Endothelial cell of hepatic sinusoid (primary cell): ENCODE measurements around the gene PLCB1.
"Not testable (repeated sequence)": the region's sequence is repeated elsewhere in the genome, so short reads cannot be mapped to it uniquely, and the experiment has no call there.

ENCODE experiments used
- in situ Hi-C: cut with HindIII; loops from 2 replicates; pipeline ENCODE4 v1.10.0; 2017; ENCODE audit warnings: low sequenced_read_pairs

Gene PLCB1

GRCh38 chr20:8568075-8568474, 436.0 kb downstream of the PLCB1 start:
- in situ Hi-C loops, result no loop called here

GRCh38 chr20:8569766-8570165, 437.7 kb downstream of the PLCB1 start:
- in situ Hi-C loops, result no loop called here

GRCh38 chr20:8571611-8572010, 439.5 kb downstream of the PLCB1 start:
- in situ Hi-C loops, result no loop called here

GRCh38 chr20:8573686-8574085, 441.6 kb downstream of the PLCB1 start:
- in situ Hi-C loops, result no loop called here

- in situ Hi-C loops, result no loop called here
Observed at GRCh38 chr20:8575114-8575513, 443.0 kb downstream of the PLCB1 start.

GRCh38 chr20:8578161-8578865, 446.2 kb downstream of the PLCB1 start:
- in situ Hi-C loops, result no loop called here

- in situ Hi-C loops, result no loop called here
Observed at GRCh38 chr20:8579035-8579434, 447.0 kb downstream of the PLCB1 start.

- in situ Hi-C loops, result no loop called here
Observed at GRCh38 chr20:8581446-8582183, 449.5 kb downstream of the PLCB1 start.

GRCh38 chr20:8583012-8583565, 451.0 kb downstream of the PLCB1 start:
- in situ Hi-C loops, result no loop called here

GRCh38 chr20:8583566-8584043, 451.5 kb downstream of the PLCB1 start:
- in situ Hi-C loops, result no loop called here

GRCh38 chr20:8587251-8587650, 455.2 kb downstream of the PLCB1 start:
- in situ Hi-C loops, result no loop called here

GRCh38 chr20:8587810-8588209, 455.7 kb downstream of the PLCB1 start:
- in situ Hi-C loops, result no loop called here

GRCh38 chr20:8589956-8590355, 457.9 kb downstream of the PLCB1 start:
- in situ Hi-C loops, result no loop called here

- in situ Hi-C loops, result not testable (repeated sequence)
Observed at GRCh38 chr20:8600910-8601541, 469.0 kb downstream of the PLCB1 start.

GRCh38 chr20:8601542-8601912, 469.5 kb downstream of the PLCB1 start:
- in situ Hi-C loops, result no loop called here

GRCh38 chr20:8602389-8603116, 470.5 kb downstream of the PLCB1 start:
- in situ Hi-C loops, result no loop called here

- in situ Hi-C loops, result no loop called here
Observed at GRCh38 chr20:8608470-8608869, 476.4 kb downstream of the PLCB1 start.

GRCh38 chr20:8616792-8617191, 484.7 kb downstream of the PLCB1 start:
- in situ Hi-C loops, result no loop called here

GRCh38 chr20:8621001-8621400, 488.9 kb downstream of the PLCB1 start:
- in situ Hi-C loops, result no loop called here

GRCh38 chr20:8624046-8624445, 492.0 kb downstream of the PLCB1 start:
- in situ Hi-C loops, result no loop called here

GRCh38 chr20:8624616-8625015, 492.6 kb downstream of the PLCB1 start:
- in situ Hi-C loops, result no loop called here
